ENCODE measurements around the gene UPK3BL1.
"Not testable (repeated sequence)": the region's sequence is repeated elsewhere in the genome, so short reads cannot be mapped to it uniquely, and the experiment has no call there.

DNA sequence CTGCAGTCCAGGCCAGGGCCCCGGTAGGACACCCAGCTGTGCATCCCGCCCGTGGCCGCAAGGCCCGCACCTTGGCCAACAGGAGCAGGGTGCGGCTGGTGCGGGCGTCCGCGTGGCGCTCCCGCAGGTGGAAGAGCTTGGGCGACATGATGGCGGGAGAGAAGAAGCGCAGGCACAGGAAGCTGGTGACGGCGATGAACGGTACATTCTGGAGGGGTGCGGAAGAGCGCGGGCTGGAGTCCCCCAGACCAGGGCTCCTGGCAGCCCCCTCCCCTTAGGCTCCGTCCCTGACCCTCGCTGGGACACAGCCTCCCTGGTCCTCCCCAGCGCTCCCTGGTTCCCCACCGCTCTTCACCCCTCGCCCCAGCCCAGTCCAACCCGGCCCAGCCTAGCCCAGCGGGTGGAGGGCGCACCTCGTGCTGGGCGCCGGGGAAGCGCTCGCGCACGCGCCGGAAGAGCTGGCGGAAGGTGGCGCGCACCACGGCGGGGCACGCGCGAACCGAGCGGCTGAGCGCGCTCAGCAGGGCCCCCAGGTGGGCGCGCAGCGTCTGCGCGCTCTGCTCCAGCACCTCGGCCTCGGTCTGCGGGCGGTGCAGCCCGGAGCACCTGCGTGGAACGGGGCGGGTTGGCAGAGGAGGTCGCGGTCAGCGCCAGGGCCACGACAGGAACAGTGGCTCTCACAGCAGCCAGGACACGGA, 48.8 kb downstream of the UPK3BL1 start:
- TF ChIP-seq, protein P1, sequence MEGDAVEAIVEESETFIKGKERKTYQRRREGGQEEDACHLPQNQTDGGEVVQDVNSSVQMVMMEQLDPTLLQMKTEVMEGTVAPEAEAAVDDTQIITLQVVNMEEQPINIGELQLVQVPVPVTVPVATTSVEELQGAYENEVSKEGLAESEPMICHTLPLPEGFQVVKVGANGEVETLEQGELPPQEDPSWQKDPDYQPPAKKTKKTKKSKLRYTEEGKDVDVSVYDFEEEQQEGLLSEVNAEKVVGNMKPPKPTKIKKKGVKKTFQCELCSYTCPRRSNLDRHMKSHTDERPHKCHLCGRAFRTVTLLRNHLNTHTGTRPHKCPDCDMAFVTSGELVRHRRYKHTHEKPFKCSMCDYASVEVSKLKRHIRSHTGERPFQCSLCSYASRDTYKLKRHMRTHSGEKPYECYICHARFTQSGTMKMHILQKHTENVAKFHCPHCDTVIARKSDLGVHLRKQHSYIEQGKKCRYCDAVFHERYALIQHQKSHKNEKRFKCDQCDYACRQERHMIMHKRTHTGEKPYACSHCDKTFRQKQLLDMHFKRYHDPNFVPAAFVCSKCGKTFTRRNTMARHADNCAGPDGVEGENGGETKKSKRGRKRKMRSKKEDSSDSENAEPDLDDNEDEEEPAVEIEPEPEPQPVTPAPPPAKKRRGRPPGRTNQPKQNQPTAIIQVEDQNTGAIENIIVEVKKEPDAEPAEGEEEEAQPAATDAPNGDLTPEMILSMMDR (conservative IDR thresholded peaks at IDR 0.05 in 1 of 2, IDR thresholded peaks at IDR 0.05 in 1 of 2; ENCODE audit: low read depth in 1 of 2, low read length in 2 of 2), result not testable (repeated sequence)
- not testable (repeated sequence) for TF ChIP-seq EZH2 (IDR thresholded peaks at IDR 0.05; ENCODE audit: low read length, missing control alignments)

All from fibroblast of lung (primary cell).